Activated T-helper 2 cell treated with anti-CD3 and anti-CD28 coated beads, Interferon-gamma antibody, Interleukin-2, Interleukin-4, amounts not matched to agents 10 μg/mL and 5 μg/mL and 100 μg/mL, durations not matched to agents 14 hours and 24 hours and 36 hours (primary cell): ENCODE results near the gene HUWE1. TPM values are rescaled to one million over a fixed set of nuclear protein-coding genes. Genes with fewer than 3 reads are reported as not detected.

Experiments
- DNase-seq: peaks from one replicate; pipeline ENCODE4 v3.0.0; 2021; ENCODE audit warnings: low spot score
- H3K27ac Mint-ChIP-seq: one replicate; pipeline ENCODE4 v1.8.0; 2021; ENCODE audit warnings: mixed read lengths
- H3K27me3 Mint-ChIP-seq: one replicate; pipeline ENCODE4 v1.8.0; 2021; ENCODE audit warnings: low read depth, mixed read lengths
- H3K36me3 Mint-ChIP-seq: one replicate; pipeline ENCODE4 v1.8.0; 2021; ENCODE audit warnings: low read depth, mixed read lengths
- H3K4me1 Mint-ChIP-seq: one replicate; pipeline ENCODE4 v1.8.0; 2021; ENCODE audit warnings: low read depth, mixed read lengths
- H3K4me3 Mint-ChIP-seq: one replicate; pipeline ENCODE4 v1.8.0; 2021; ENCODE audit warnings: low read depth, mild to moderate bottlenecking, moderate library complexity, mixed read lengths
- H3K9me3 Mint-ChIP-seq: one replicate; pipeline ENCODE4 v1.8.0; 2021; ENCODE audit warnings: mixed read lengths
- intact Hi-C: fragments of 100-400 bp; cut with micrococcal nuclease; formaldehyde crosslinking; loops from one replicate; pipeline ENCODE4 v1.15.1; 2023
- total RNA-seq: library from RNA; stranded (reverse); gene quantifications from 2 replicates; pipeline ENCODE4 v1.2.3, GENCODE V29; 2022

Gene HUWE1
- total RNA-seq, 1 donor from 2014 or later: 391 TPM

DNA sequence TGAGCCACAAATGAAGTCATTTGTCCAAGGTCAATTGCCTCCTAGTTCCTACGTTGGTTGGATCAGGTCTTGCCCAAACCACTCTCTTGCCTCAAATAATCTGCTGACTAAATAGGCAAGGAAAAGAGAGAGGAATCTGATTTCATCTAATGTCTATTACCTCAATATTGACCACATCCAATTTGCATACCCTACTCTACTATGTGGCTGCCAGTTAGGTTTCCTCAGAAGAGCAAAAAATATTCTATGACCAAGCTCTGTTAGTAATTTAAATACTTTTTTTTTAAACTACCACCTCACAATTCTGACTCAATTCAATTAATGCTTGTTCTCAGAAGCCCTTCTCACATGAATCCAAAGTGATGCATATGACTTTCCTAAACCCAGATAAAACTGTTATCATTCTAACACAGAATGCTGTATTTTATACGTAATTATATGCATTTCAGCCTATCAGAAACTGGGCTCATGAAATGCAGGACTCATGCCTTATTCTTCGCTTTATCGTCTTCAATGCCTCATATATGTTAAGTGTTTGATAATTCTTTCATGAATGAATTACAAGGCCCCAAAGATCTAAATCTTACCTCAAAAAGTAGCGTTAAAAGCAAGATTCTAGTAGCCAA is 98.6 kb downstream of the HUWE1 start:
- DNase-seq: no peak
- H3K4me3 Mint-ChIP-seq: no peak overlapping the region
- intact Hi-C loops: no loop called here
- no peaks in the 10 kb centered on the region for H3K27me3 Mint-ChIP-seq
- no peaks in the 10 kb centered on the region for H3K9me3 Mint-ChIP-seq
- H3K27ac Mint-ChIP-seq: peak overlapping the region; percentile 69
- H3K36me3 Mint-ChIP-seq: peaks cover 84% of the 10 kb centered on the region
- peaks cover 16% of the 10 kb centered on the region for H3K4me1 Mint-ChIP-seq

DNA sequence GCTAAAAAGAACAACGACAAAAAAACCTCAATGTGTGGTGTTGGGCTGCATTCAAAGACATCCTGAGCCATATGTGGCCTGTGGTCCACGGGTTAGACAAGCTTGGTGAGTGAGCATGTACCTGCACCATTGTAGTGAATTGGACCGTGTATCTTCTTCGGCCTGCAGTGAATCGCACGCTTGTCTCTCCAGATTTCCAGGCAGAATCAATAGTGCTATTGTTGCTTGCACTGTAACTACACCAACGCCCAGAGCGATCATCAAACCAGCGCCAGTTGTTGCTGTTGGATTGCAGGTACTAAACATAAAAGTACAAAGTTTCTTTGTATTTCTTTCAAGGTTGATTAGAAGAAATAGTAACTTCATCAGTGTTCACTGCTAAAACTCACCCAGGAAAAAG is 101.6 kb downstream of the HUWE1 start:
- intact Hi-C loops: no loop called here
- Mint-ChIP-seq H3K27ac (no peak overlapping the region), H3K4me1 (peaks cover 14% of the 10 kb centered on the region), H3K4me3 (no peak overlapping the region), H3K36me3 (peaks cover 80% of the 10 kb centered on the region), H3K27me3 (no peaks in the 10 kb centered on the region), H3K9me3 (no peaks in the 10 kb centered on the region)
- no peak for DNase-seq

DNA sequence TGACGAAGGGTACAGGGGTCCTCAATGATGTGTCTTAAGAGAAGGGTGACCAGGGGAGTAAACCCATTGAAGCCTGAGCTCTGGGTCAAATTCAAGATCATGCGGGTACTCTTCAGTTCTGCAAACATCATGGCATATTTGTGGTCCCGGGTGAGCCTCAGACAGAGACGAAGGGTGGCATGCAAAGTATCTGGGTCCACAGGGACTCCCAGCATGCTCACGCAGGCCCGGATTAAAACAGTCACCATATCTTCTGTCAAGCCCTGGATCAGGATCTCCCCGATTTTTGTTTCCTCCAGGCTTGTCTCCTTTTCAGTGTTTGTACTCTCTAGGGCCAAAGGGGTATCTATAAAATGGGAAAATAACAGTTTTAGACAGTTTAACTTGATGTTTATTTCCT is 102.9 kb downstream of the HUWE1 start:
- peaks cover 7% of the 10 kb centered on the region for H3K4me1 Mint-ChIP-seq
- intact Hi-C loops: no loop called here
- no peak overlapping the region for H3K27ac Mint-ChIP-seq
- H3K36me3 Mint-ChIP-seq: peaks cover 68% of the 10 kb centered on the region
- no peak for DNase-seq
- no peak overlapping the region for H3K4me3 Mint-ChIP-seq
- H3K9me3 Mint-ChIP-seq: no peaks in the 10 kb centered on the region
- H3K27me3 Mint-ChIP-seq: no peaks in the 10 kb centered on the region

DNA sequence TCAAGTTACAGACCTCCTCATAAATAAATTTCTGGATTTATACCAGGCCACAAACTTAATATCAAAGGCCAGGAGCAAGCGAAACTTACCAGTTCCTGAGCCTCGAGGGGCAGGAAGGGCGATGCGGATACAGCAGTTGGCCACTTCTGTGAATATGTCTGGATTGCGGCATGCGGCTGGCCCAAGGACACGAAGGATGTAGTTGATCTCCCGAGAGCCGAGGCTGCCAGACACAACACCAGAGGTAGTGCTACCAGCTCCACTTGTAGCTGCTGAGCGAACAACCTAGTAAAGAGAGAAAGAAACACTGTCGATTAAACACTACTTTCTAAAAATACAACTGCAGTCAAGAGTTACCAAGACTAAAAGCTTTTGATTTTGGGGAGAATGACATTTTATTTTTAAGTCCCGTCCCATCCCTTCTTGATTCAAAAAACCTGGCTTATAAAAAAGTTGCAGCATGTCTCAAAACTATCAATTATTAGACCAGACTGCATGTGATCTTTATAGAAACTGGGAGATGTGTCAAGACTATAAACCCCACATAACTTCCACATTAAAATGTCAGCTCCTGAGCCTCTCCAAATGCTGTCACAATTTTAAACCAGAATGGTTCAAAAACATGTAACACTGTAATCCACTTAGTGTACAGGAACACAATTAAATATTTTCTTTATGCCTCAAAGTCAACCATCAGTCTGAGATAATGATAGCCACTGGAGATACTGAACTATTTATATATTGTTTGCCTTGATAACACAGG is 105.6 kb downstream of the HUWE1 start:
- Mint-ChIP-seq H3K27ac (no peak overlapping the region), H3K9me3 (no peaks in the 10 kb centered on the region), H3K27me3 (no peaks in the 10 kb centered on the region), H3K4me3 (no peak overlapping the region), H3K4me1 (peaks cover 3% of the 10 kb centered on the region), H3K36me3 (peaks cover 60% of the 10 kb centered on the region)
- intact Hi-C loops: no loop called here
- no peak for DNase-seq

DNA sequence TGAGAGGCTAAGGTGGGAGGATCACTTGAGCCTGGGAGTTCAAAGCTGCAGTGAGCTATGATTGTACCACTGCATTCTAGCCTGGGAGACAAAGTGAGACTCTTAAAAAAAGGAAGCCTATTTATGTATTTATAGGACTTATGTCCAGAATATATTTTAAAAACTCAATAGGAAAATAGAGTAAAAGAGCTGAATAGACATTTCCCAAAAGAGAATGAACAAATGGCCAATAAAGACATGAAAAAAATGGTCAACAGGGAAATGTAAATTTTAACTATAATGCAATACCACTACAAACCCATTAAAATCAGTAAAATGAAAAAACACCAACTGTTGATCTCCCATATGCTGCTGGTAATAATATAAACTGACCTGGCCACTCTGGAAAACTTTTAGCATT is 115.0 kb downstream of the HUWE1 start:
- H3K4me1 Mint-ChIP-seq: no peaks in the 10 kb centered on the region
- H3K9me3 Mint-ChIP-seq: no peaks in the 10 kb centered on the region
- no peak overlapping the region for H3K4me3 Mint-ChIP-seq
- DNase-seq: no peak
- intact Hi-C loops: no loop called here
- H3K27me3 Mint-ChIP-seq: no peaks in the 10 kb centered on the region
- peaks cover 63% of the 10 kb centered on the region for H3K36me3 Mint-ChIP-seq
- no peak overlapping the region for H3K27ac Mint-ChIP-seq

DNA sequence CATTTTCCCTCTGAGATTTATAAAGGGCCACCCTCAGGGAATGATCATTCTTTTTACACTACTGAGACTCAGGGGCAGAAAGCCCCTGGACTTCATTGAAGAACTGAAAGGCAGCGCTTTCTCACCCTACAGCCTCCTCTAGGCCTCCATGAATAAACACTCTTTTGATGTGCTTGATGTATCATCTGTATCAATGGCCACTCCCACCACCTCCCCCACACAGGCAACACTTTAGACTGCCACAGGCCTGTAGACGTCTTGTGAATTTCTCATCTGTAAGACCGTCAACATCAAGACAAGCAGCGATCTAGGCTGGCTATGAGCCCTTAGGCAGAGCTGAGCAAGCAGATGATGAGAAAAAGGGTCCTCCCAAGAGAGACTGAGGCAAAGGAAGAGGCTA is 123.2 kb downstream of the HUWE1 start:
- Mint-ChIP-seq H3K9me3 (no peaks in the 10 kb centered on the region), H3K27ac (no peak overlapping the region), H3K4me1 (no peaks in the 10 kb centered on the region), H3K36me3 (peaks cover 87% of the 10 kb centered on the region), H3K27me3 (no peaks in the 10 kb centered on the region), H3K4me3 (no peak overlapping the region)
- intact Hi-C loops: loop anchor here (10.0 kb wide), 1 partner anchor 51 kb away; no protein-coding TSS in a partner anchor
- no peak for DNase-seq

DNA sequence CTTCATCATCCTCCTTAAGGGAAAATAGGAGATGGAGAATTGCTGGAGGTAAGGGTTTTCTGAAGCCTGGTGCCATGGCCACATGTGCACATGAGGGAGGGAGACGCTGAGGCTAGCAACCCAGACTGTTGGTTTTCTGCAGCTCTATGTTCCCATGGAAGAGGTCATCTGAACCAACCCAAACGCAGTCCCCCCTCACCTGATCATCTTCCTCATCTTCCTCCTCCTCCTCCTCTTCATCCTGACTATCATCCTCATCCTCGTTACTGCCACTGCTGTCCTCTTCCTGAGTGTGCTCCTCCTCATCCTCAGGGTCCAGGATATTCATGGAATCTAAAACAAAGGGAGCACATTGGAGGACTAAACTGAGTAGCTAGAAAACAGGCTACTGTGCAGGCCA is 124.6 kb downstream of the HUWE1 start:
- H3K36me3 Mint-ChIP-seq: peaks cover 91% of the 10 kb centered on the region
- no peaks in the 10 kb centered on the region for H3K9me3 Mint-ChIP-seq
- H3K27ac Mint-ChIP-seq: no peak overlapping the region
- H3K4me1 Mint-ChIP-seq: peaks cover 1% of the 10 kb centered on the region
- H3K27me3 Mint-ChIP-seq: no peaks in the 10 kb centered on the region
- intact Hi-C loops: loop anchor here (10.0 kb wide), 1 partner anchor 53 kb away; no protein-coding TSS in a partner anchor
- no peak for DNase-seq
- H3K4me3 Mint-ChIP-seq: no peak overlapping the region

DNA sequence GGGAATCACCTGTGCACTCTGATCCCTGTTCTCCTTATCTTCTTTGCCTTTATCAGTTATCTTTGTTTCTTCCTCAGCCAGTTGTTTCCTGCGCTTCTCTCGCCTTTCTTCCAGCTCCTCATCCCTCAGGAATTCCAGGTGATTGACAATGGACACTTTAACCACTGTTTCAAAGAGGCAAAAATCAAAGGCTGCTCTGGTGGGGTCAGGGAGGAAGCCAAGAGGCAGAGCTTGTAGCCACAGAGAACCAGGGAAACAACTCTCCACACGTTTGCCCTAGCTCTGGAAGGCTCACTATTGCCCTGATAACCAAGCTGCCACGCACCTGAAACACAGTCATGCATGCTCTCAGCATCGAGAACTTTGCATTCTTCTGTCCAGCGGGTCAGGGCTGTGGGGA is 127.9 kb downstream of the HUWE1 start:
- Mint-ChIP-seq H3K4me1 (peaks cover 1% of the 10 kb centered on the region), H3K4me3 (no peak overlapping the region), H3K27ac (no peak overlapping the region), H3K27me3 (no peaks in the 10 kb centered on the region), H3K36me3 (peaks cover 81% of the 10 kb centered on the region), H3K9me3 (no peaks in the 10 kb centered on the region)
- DNase-seq: no peak
- intact Hi-C loops: no loop called here

DNA sequence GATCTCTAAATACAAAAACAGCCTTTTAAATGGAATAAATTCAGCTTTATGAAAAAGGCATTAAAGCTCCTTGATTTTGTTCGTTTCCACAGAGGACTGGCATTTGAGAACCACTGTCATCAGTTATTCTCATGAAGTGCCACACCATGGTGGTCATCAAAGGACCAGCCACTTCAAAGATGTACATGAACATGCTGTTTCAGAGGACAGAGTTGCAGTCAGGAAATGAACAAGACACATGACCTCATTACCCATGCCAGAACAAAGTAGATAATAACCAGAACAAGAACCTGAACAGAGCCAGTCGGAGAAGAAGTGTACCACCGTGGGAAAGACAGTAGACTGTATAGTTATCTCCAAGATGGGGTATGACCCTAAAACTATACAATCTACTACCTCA is 129.7 kb downstream of the HUWE1 start:
- Mint-ChIP-seq H3K9me3 (no peaks in the 10 kb centered on the region), H3K27me3 (no peaks in the 10 kb centered on the region), H3K4me1 (peaks cover 1% of the 10 kb centered on the region), H3K27ac (no peak overlapping the region), H3K36me3 (peaks cover 79% of the 10 kb centered on the region), H3K4me3 (no peak overlapping the region)
- no peak for DNase-seq
- intact Hi-C loops: no loop called here

DNA sequence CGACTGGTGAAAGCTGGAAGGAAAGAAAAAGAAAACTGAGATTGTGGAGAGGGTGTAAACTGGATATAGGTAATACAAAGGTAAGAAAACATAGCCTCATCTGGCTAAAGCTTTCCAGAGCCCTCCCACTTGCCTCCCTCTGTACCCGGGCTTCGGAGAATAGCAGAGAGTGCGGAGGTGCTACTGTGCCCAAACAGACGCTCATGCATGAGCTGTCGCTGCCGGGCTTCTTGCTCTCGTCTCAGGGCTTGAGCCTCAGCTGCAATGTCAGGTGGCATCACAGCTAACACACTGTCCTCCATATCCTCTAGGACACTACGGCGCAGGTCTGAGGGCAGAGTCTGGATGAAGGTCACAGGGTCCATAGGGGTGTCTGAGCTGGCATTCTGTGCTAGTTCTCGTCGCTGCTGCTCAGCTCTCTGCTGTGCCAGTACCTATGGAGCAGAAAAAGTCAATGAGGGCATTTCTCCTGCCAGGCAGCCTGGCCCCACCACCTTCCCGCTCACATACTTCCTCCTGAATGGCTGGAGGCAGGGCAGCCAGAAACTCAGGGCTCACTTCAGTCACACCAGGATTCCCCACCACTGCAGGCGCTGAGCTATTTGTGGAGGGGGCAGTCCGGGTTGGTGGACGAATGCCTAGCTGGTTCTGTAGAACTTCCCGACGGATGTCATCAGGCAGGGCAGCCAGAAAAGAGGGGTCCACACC is 135.6 kb downstream of the HUWE1 start:
- Mint-ChIP-seq H3K4me1 (no peaks in the 10 kb centered on the region), H3K4me3 (no peak overlapping the region), H3K9me3 (no peaks in the 10 kb centered on the region), H3K36me3 (peaks cover 76% of the 10 kb centered on the region), H3K27me3 (no peaks in the 10 kb centered on the region), H3K27ac (no peak overlapping the region)
- no peak for DNase-seq
- intact Hi-C loops: no loop called here

DNA sequence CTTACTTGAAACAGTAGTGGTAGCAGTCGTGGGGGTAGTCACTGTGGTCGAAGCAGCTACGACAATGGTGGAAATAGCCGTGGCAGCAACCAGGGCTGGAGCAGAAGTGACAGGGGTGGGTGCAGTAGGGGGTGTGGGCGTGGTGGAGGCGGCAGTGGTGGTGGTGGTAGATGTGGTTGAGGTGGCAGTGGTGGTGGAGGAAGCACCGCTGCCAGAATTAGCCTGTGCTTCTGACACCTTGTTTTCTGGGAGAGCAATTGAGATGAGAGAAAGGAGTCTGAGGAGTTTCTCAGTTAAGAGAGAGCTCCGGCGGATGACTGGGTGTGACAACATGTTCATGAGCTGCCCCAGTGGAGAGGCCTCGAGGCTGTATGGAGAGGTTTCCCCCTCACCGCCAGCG is 138.9 kb downstream of the HUWE1 start:
- Mint-ChIP-seq H3K9me3 (no peaks in the 10 kb centered on the region), H3K4me1 (no peaks in the 10 kb centered on the region), H3K4me3 (no peak overlapping the region), H3K36me3 (peaks cover 81% of the 10 kb centered on the region), H3K27ac (no peak overlapping the region), H3K27me3 (no peaks in the 10 kb centered on the region)
- DNase-seq: no peak
- intact Hi-C loops: no loop called here

DNA sequence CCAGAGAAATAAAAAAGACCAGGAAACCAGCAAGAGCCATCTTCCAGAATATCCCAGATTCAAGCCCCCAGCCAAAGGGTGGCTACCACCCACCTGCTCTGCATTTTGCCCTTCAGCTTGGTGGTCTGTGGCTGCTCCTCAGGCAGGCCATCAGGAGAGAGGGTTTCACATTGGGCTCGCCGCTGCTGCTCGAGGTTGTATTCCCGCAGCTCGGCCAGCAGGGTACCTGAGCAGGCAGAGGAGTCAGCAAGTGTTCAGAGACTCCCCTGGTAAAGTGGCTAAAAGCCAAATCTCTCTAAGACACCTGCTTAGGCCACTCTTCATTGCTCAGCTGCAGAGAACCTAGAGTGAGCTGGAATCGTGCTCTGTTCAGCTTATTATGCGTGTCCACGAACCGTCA is 141.6 kb downstream of the HUWE1 start:
- DNase-seq: no peak
- Mint-ChIP-seq H3K9me3 (no peaks in the 10 kb centered on the region), H3K4me1 (no peaks in the 10 kb centered on the region), H3K27ac (no peak overlapping the region), H3K36me3 (peaks cover 80% of the 10 kb centered on the region), H3K4me3 (no peak overlapping the region), H3K27me3 (no peaks in the 10 kb centered on the region)
- intact Hi-C loops: no loop called here

DNA sequence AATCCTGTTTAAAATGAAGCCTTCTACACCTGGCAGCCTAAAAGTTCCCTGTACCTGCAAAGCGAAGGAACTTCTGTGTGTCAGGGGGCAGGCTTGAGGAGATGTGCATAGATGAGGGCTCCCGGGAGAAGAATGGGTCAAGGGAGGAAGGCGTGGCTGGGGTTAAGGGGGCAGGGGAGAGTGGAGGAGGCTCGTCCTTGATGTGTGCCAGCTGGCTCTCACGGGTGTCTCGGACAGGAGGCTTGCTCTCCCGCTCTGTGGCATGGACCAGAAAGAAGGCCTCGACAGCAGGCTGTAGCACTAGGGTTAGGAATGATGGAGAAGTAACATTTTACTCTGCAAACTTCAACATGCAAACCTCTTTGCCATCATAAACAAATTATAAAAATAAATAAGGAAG is 147.7 kb downstream of the HUWE1 start:
- Mint-ChIP-seq H3K36me3 (peaks cover 74% of the 10 kb centered on the region), H3K9me3 (no peaks in the 10 kb centered on the region), H3K27me3 (no peaks in the 10 kb centered on the region), H3K4me3 (no peak overlapping the region), H3K27ac (no peak overlapping the region), H3K4me1 (no peaks in the 10 kb centered on the region)
- DNase-seq: no peak
- intact Hi-C loops: no loop called here
